IMR-90 (cell line): ENCODE data around the gene LARP1B.

Experiments used
- CEBPB ChIP-seq: IDR thresholded peaks from 2 replicates; pipeline ENCODE4 v1.6.1; 2012; ENCODE audit warnings: low read depth, low read length, improper control_type of control experiment
- CTCF ChIP-seq: conservative IDR thresholded peaks from 2 replicates; pipeline ENCODE4 v1.5.1; 2012; ENCODE audit warnings: mild to moderate bottlenecking, low read depth, low read length, improper control_type of control experiment
- ELK1 ChIP-seq: fragments of 150-350 bp; IDR thresholded peaks from 2 replicates; pipeline ENCODE4 v1.6.1; 2016; ENCODE audit warnings: low read depth, mild to moderate bottlenecking, low read length, moderate library complexity, borderline replicate concordance
- FOS ChIP-seq: fragments of 150-350 bp; IDR thresholded peaks from 2 replicates; pipeline ENCODE4 v1.6.1; 2016; ENCODE audit warnings: low read depth, low read length
- MAZ ChIP-seq: IDR thresholded peaks from 2 replicates; pipeline ENCODE4 v1.6.1; 2012; ENCODE audit warnings: low read depth, mild to moderate bottlenecking, low read length, improper control_type of control experiment, moderate library complexity, borderline replicate concordance
- MXI1 ChIP-seq: IDR thresholded peaks from 2 replicates; pipeline ENCODE4 v1.6.1; 2012; ENCODE audit warnings: low read depth, mild to moderate bottlenecking, low read length, moderate library complexity, borderline replicate concordance
- POLR2A ChIP-seq: IDR thresholded peaks from 2 replicates; pipeline ENCODE4 v1.6.1; 2012; ENCODE audit warnings: mild to moderate bottlenecking, low read depth, low read length
- RAD21 ChIP-seq: IDR thresholded peaks from 2 replicates; pipeline ENCODE4 v1.6.1; 2012; ENCODE audit warnings: low read length, improper control_type of control experiment
- RCOR1 ChIP-seq: IDR thresholded peaks from 2 replicates; pipeline ENCODE4 v1.6.1; 2012; ENCODE audit warnings: mild to moderate bottlenecking, low read length, improper control_type of control experiment; ENCODE audit not compliant: insufficient replicate concordance
- RFX5 ChIP-seq: IDR thresholded peaks from 2 replicates; pipeline ENCODE4 v1.8.0; 2012; ENCODE audit warnings: low read depth, mild to moderate bottlenecking, low read length, moderate library complexity
- SMC3 ChIP-seq: fragments of 150-350 bp; IDR thresholded peaks from 2 replicates; pipeline ENCODE4 v1.6.1; 2016; ENCODE audit warnings: low read depth, mild to moderate bottlenecking, antibody characterized with exemption, low read length, moderate library complexity
- TF ChIP-seq, protein P1 (sequence below): fragments of 150-350 bp; IDR thresholded peaks from 2 replicates; pipeline ENCODE4 v1.6.1; 2017; ENCODE audit warnings: mild to moderate bottlenecking, antibody characterized with exemption, low read length, low read depth

- TF ChIP-seq RFX5: no peak
- no peak for TF ChIP-seq ELK1
- TF ChIP-seq RAD21: no peak
- TF ChIP-seq POLR2A: no peak
- TF ChIP-seq FOS: no peak
- no peak for TF ChIP-seq CTCF
- TF ChIP-seq MAZ: no peak
- TF ChIP-seq MXI1: no peak
- no peak for TF ChIP-seq CEBPB
- TF ChIP-seq SMC3: no peak
- TF ChIP-seq RCOR1: no peak
- TF ChIP-seq, protein P1, sequence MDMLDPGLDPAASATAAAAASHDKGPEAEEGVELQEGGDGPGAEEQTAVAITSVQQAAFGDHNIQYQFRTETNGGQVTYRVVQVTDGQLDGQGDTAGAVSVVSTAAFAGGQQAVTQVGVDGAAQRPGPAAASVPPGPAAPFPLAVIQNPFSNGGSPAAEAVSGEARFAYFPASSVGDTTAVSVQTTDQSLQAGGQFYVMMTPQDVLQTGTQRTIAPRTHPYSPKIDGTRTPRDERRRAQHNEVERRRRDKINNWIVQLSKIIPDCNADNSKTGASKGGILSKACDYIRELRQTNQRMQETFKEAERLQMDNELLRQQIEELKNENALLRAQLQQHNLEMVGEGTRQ: no peak
Measured at GRCh38 chr4:128241019-128241418, 179.9 kb downstream of the LARP1B start.
